Measurements from ENCODE around the gene C1orf198. TPM values are rescaled to one million over a fixed set of nuclear protein-coding genes. Genes with fewer than 3 reads are reported as not detected.

The C1orf198 gene
- total RNA-seq, 1 donor from 2014 or later, result 49.8 TPM

GRCh38 chr1:230865062-230865817 is 3.1 kb downstream of the C1orf198 start:
- DNase-seq (no peak), ATAC-seq (no peak)
- intact Hi-C loops (cut with micrococcal nuclease), result loop anchor here (10.0 kb wide), 1 partner anchor 60 kb away; no protein-coding TSS in a partner anchor

- peak; percentile 36 for DNase-seq
- ATAC-seq, result no peak
- intact Hi-C loops (cut with micrococcal nuclease), result loop anchor here (10.0 kb wide), 1 partner anchor 60 kb away; no protein-coding TSS in a partner anchor
Observed at GRCh38 chr1:230864441-230864840, 3.9 kb downstream of the C1orf198 start.

GRCh38 chr1:230863449-230863848 is 4.9 kb downstream of the C1orf198 start:
- DNase-seq, result peak; percentile 53
- ATAC-seq, result peak; percentile 22
- intact Hi-C loops (cut with micrococcal nuclease), result loop anchor here (10.0 kb wide), 1 partner anchor 59 kb away; no protein-coding TSS in a partner anchor

GRCh38 chr1:230861970-230862595 is 6.2 kb downstream of the C1orf198 start:
- ATAC-seq (peak; percentile 71), DNase-seq (peak; percentile 66)
- intact Hi-C loops (cut with micrococcal nuclease), result loop anchor here (10.0 kb wide), 1 partner anchor 57 kb away; no protein-coding TSS in a partner anchor

GRCh38 chr1:230861489-230861888 is 6.8 kb downstream of the C1orf198 start:
- no peak for ATAC-seq
- no peak for DNase-seq
- intact Hi-C loops (cut with micrococcal nuclease), result loop anchor here (10.0 kb wide), 1 partner anchor 57 kb away; no protein-coding TSS in a partner anchor

- ATAC-seq (no peak), DNase-seq (no peak)
- intact Hi-C loops (cut with micrococcal nuclease), result loop anchor here (10.0 kb wide), 1 partner anchor 56 kb away; no protein-coding TSS in a partner anchor
Observed at GRCh38 chr1:230860617-230861384, 7.5 kb downstream of the C1orf198 start.

- intact Hi-C loops (cut with micrococcal nuclease), result no loop called here
- DNase-seq, result no peak
- peak; percentile 43 for ATAC-seq
Observed at GRCh38 chr1:230858918-230859729, 9.2 kb downstream of the C1orf198 start.

GRCh38 chr1:230858236-230858820 is 10.0 kb downstream of the C1orf198 start:
- ATAC-seq (no peak), DNase-seq (no peak)
- intact Hi-C loops (cut with micrococcal nuclease), result no loop called here

GRCh38 chr1:230857822-230858221 is 10.5 kb downstream of the C1orf198 start:
- intact Hi-C loops (cut with micrococcal nuclease), result no loop called here
- DNase-seq, result no peak
- ATAC-seq, result no peak

GRCh38 chr1:230857077-230857476 is 11.2 kb downstream of the C1orf198 start:
- DNase-seq (no peak), ATAC-seq (no peak)
- intact Hi-C loops (cut with micrococcal nuclease), result no loop called here

GRCh38 chr1:230855886-230856285 is 12.4 kb downstream of the C1orf198 start:
- no peak for ATAC-seq
- DNase-seq, result no peak
- intact Hi-C loops (cut with micrococcal nuclease), result no loop called here

- no peak for DNase-seq
- intact Hi-C loops (cut with micrococcal nuclease), result no loop called here
- no peak for ATAC-seq
Observed at GRCh38 chr1:230854423-230854822, 13.9 kb downstream of the C1orf198 start.

GRCh38 chr1:230853731-230854130 is 14.6 kb downstream of the C1orf198 start:
- ATAC-seq, result no peak
- intact Hi-C loops (cut with micrococcal nuclease), result no loop called here
- DNase-seq, result no peak

GRCh38 chr1:230852959-230853358 is 15.4 kb downstream of the C1orf198 start:
- no peak for ATAC-seq
- no peak for DNase-seq
- intact Hi-C loops (cut with micrococcal nuclease), result no loop called here

- intact Hi-C loops (cut with micrococcal nuclease), result no loop called here
- DNase-seq, result no peak
- ATAC-seq, result no peak
Observed at GRCh38 chr1:230851291-230851691, 17.0 kb downstream of the C1orf198 start.

- intact Hi-C loops (cut with micrococcal nuclease), result no loop called here
Observed at GRCh38 chr1:230850547-230850946, 17.8 kb downstream of the C1orf198 start.

GRCh38 chr1:230849451-230850224 is 18.7 kb downstream of the C1orf198 start:
- ATAC-seq (peak; percentile 91), DNase-seq (peak; percentile 74)
- intact Hi-C loops (cut with micrococcal nuclease), result no loop called here

More at GRCh38 chr1:230850547-230850946, 17.8 kb downstream of the C1orf198 start:
- peak; percentile 2 for ATAC-seq
- DNase-seq, result no peak

- intact Hi-C loops (cut with micrococcal nuclease), result no loop called here
- ATAC-seq, result no peak
- DNase-seq, result no peak
Observed at GRCh38 chr1:230848235-230848634, 20.1 kb downstream of the C1orf198 start.

Measured in left ventricle myocardium superior (tissue), 1 donor.